NCI-H1417 treated with DMSO at 0.1 percent for 48 hours (cell line): ENCODE measurements around the gene MESD.

Experiments used
- DNase-seq: peaks from one replicate; lab custom pipeline; 2025; lab: John Stamatoyannopoulos, UW

The MESD gene

GRCh38 chr15:80902298-80902801, 87.3 kb downstream of the MESD start:
- DNase-seq, result no peak

GRCh38 chr15:80898040-80898439, 91.6 kb downstream of the MESD start:
- no peak for DNase-seq
